ENCODE measurements around the gene NPHP4. TPM values are rescaled to one million over a fixed set of nuclear protein-coding genes. Genes with fewer than 3 reads are reported as not detected.

The NPHP4 gene
- total RNA-seq, 1 donor from 2014 or later, result 8.2 TPM

- intact Hi-C loops (cut with DNase I), result no loop called here
- Histone ChIP-seq H3K4me3 (no peak overlapping the region), H3K4me1 (no peaks in the 10 kb centered on the region), H3K27ac (no peak overlapping the region), H3K27me3 (no peaks in the 10 kb centered on the region), H3K9me3 (no peaks in the 10 kb centered on the region), H3K36me3 (peaks cover 15 to 23% of the 10 kb centered on the region in 2 donors)
- DNase-seq (ENCODE audit: low spot score in 2 of 2), result no peak
- no peak for TF ChIP-seq CTCF (IDR thresholded peaks at IDR 0.05)
These were observed 24.7 kb downstream of the NPHP4 start for GRCh38 chr1:5967351-5968160.

- Histone ChIP-seq H3K27ac (no peak overlapping the region), H3K27me3 (no peaks in the 10 kb centered on the region), H3K36me3 (peaks cover 16 to 23% of the 10 kb centered on the region in 2 donors), H3K4me1 (no peaks in the 10 kb centered on the region), H3K4me3 (no peak overlapping the region), H3K9me3 (no peaks in the 10 kb centered on the region)
- no peak for TF ChIP-seq CTCF (IDR thresholded peaks at IDR 0.05)
- DNase-seq (ENCODE audit: low spot score in 2 of 2), result no peak
- intact Hi-C loops (cut with DNase I), result no loop called here
These were observed 25.6 kb downstream of the NPHP4 start for GRCh38 chr1:5966543-5967205.

GRCh38 chr1:5965586-5966131 is 26.6 kb downstream of the NPHP4 start:
- TF ChIP-seq CTCF (IDR thresholded peaks at IDR 0.05), result no peak
- Histone ChIP-seq H3K4me1 (no peaks in the 10 kb centered on the region), H3K27ac (no peak overlapping the region), H3K9me3 (no peaks in the 10 kb centered on the region), H3K4me3 (no peak overlapping the region), H3K36me3 (peaks cover 19 to 33% of the 10 kb centered on the region in 2 donors), H3K27me3 (no peaks in the 10 kb centered on the region)
- DNase-seq (ENCODE audit: low spot score in 2 of 2), result no peak
- intact Hi-C loops (cut with DNase I), result no loop called here

- TF ChIP-seq CTCF (IDR thresholded peaks at IDR 0.05), result no peak
- Histone ChIP-seq H3K4me3 (no peak overlapping the region), H3K27me3 (no peaks in the 10 kb centered on the region), H3K36me3 (peaks cover 19 to 37% of the 10 kb centered on the region in 2 donors), H3K27ac (no peak overlapping the region), H3K9me3 (no peaks in the 10 kb centered on the region), H3K4me1 (no peaks in the 10 kb centered on the region)
- intact Hi-C loops (cut with DNase I), result no loop called here
- DNase-seq (ENCODE audit: low spot score in 2 of 2), result no peak
These were observed 29.7 kb downstream of the NPHP4 start for GRCh38 chr1:5962265-5963105.

GRCh38 chr1:5961601-5962000 is 30.6 kb downstream of the NPHP4 start:
- no peak overlapping the region for H3K27ac ChIP-seq
- no peaks in the 10 kb centered on the region for H3K27me3 ChIP-seq
- H3K4me1 ChIP-seq, result no peaks in the 10 kb centered on the region
- intact Hi-C loops (cut with DNase I), result no loop called here
- no peaks in the 10 kb centered on the region for H3K9me3 ChIP-seq
- no peak overlapping the region for H3K4me3 ChIP-seq
- DNase-seq (ENCODE audit: low spot score in 2 of 2), result no peak
- no peak for TF ChIP-seq CTCF (IDR thresholded peaks at IDR 0.05)
- peaks cover 10 to 32% of the 10 kb centered on the region in 2 donors for H3K36me3 ChIP-seq
